ENCODE measurements around the gene MMP20.

MMP20 gene

DNA sequence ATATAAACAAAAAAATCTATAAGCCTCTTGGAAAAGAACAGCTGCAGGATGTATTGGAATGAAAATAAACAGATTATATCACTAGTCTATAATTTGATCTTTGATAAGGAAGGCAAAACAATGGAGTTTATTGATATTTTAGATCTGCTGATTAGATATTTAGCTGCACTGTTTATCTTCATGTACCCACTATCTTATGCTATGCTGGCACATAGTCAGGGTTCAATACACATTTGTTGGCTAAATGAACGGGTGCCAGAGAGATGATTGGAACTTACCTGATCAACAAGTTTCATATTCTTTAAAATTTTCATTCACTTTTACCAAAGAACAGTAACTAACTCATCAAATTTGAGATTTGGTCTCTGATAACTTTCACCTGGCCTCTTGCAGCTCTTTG lies 26.9 kb downstream of the MMP20 start:
- no peaks in the 10 kb centered on the region for H3K4me1 ChIP-seq
- H3K4me3 ChIP-seq: no peak overlapping the region
- H3K9me3 ChIP-seq: no peaks in the 10 kb centered on the region
- no peaks in the 10 kb centered on the region for H3K36me3 ChIP-seq (replicated peaks)
- no peaks in the 10 kb centered on the region for H3K27me3 ChIP-seq (ENCODE audit: low read depth)
- DNase-seq (ENCODE audit: low spot score in 2 of 2): no peak
- in situ Hi-C loops (cut with MboI; ENCODE audit: low sequenced_read_pairs): no loop called here

DNA sequence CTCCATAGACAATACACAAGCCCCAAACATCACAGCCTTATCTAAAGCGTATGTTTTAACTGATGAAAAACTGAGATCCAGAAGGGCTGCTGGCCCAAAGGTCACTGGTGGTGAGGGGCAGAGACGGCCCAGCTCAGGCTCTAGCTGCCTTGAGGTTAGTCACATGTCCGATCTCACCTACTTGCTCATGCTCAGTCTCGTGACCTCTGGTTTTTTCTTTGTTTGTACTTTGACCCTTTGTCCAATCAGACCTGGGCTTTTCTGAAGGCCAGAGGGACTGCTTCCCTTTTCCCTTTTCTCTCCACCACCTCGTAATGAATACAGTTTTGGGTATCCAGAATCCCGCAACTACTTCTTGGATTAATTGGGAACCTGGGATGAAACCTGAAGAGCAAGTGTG lies 28.6 kb downstream of the MMP20 start:
- DNase-seq (ENCODE audit: low spot score in 2 of 2): no peak
- no peak overlapping the region for H3K4me3 ChIP-seq
- H3K27me3 ChIP-seq (ENCODE audit: low read depth): no peaks in the 10 kb centered on the region
- no peaks in the 10 kb centered on the region for H3K36me3 ChIP-seq (replicated peaks)
- in situ Hi-C loops (cut with MboI; ENCODE audit: low sequenced_read_pairs): no loop called here
- no peaks in the 10 kb centered on the region for H3K9me3 ChIP-seq
- H3K4me1 ChIP-seq: no peaks in the 10 kb centered on the region

DNA sequence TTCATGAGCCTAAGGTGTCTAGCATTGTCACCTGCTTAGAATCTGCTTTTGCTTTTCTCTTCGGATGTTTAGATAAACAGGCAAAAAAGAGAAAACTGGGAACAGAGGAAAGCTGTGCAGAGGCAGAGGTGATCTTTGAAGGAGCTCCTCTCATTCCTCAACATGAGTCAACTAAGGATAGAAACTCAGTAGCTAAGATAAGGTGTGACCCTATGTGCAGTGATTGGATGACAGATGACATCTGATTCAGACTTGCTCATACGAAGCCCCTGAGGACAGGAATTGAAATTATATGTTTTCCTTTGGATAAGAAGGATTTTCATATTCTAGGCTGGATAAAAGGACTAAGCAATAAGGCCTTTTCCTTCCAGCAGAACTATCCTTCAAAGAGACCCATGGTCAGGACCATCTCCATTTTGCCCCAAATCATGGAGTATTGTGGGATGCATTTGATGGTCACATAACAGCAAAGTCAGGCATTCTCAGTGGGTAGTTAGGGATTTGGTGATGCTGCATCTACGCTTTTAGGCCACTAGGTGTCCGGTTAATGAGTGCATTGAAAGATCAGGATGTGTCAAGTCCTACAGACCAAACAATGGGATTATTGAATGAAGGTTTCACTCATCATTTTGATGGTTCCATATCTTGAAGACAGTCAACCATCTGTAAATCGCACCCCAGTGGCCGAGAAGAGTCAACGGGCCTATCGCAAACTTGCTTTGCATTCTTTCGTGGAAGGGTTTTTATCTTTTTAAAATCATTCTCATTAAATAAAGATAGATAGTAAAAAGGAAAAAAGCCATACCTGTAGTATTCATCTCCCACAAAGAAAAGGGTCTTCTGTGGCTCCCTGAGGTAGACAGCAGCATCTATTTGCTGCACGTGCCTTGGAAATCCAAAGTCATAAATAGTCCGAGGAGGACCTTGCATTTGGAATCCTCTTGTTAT lies 32.2 kb downstream of the MMP20 start:
- no peaks in the 10 kb centered on the region for H3K4me1 ChIP-seq
- H3K9me3 ChIP-seq: no peaks in the 10 kb centered on the region
- no peaks in the 10 kb centered on the region for H3K27me3 ChIP-seq (ENCODE audit: low read depth)
- in situ Hi-C loops (cut with MboI; ENCODE audit: low sequenced_read_pairs): no loop called here
- DNase-seq (ENCODE audit: low spot score in 2 of 2): peak; percentile 32 to 58
- H3K4me3 ChIP-seq: no peak overlapping the region
- H3K36me3 ChIP-seq (replicated peaks): no peaks in the 10 kb centered on the region

DNA sequence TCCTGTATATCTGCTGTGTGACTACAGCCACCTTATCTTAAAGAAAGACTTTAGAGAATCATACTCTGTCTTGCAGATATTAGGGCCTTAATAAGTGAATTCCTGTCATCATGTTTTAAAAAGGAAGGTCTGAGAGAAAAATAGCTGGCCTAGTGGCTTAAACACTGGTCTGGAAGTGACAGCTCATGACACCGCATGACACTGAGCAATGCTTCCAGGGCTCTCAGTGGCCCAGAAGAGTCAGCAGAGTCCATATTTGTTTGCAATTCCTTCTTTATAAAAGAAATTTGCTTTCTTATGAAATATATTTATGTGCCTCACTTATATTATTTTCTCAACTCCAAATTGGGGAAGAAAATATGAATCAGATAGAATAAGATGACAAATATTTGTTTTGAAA lies 33.0 kb downstream of the MMP20 start:
- H3K27me3 ChIP-seq (ENCODE audit: low read depth): no peaks in the 10 kb centered on the region
- no peaks in the 10 kb centered on the region for H3K4me1 ChIP-seq
- DNase-seq (ENCODE audit: low spot score in 2 of 2): no peak
- in situ Hi-C loops (cut with MboI; ENCODE audit: low sequenced_read_pairs): no loop called here
- H3K36me3 ChIP-seq (replicated peaks): no peaks in the 10 kb centered on the region
- H3K9me3 ChIP-seq: no peaks in the 10 kb centered on the region
- no peak overlapping the region for H3K4me3 ChIP-seq

DNA sequence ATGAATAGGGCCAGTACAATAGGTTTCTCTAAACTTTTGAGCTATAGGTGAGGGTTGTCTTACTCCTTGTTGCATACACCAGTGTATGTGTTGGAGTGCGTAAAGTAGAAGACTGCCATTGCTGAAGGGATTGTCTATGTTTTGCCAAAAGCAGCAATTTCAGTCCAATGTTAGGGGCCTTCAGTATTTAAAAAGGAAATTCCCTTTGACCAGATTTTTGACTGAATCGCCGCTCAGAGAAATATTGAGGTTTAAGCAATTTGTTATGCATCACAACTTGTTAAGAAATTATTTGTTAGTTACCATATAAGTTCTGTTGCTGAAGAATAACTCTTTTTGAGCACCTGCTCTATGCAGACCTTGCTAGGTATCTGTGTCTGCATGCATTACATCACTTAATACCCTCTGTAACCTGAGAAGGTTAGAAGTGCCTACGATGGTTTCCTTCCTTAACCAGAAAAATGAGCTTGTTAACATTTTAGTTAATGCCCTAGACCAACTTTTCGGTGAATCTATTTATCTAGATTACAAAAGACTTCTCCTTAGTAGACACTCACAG lies 33.9 kb downstream of the MMP20 start:
- DNase-seq (ENCODE audit: low spot score in 2 of 2): no peak
- no peaks in the 10 kb centered on the region for H3K27me3 ChIP-seq (ENCODE audit: low read depth)
- H3K4me1 ChIP-seq: no peaks in the 10 kb centered on the region
- H3K36me3 ChIP-seq (replicated peaks): no peaks in the 10 kb centered on the region
- H3K9me3 ChIP-seq: no peaks in the 10 kb centered on the region
- in situ Hi-C loops (cut with MboI; ENCODE audit: low sequenced_read_pairs): no loop called here
- H3K4me3 ChIP-seq: no peak overlapping the region

DNA sequence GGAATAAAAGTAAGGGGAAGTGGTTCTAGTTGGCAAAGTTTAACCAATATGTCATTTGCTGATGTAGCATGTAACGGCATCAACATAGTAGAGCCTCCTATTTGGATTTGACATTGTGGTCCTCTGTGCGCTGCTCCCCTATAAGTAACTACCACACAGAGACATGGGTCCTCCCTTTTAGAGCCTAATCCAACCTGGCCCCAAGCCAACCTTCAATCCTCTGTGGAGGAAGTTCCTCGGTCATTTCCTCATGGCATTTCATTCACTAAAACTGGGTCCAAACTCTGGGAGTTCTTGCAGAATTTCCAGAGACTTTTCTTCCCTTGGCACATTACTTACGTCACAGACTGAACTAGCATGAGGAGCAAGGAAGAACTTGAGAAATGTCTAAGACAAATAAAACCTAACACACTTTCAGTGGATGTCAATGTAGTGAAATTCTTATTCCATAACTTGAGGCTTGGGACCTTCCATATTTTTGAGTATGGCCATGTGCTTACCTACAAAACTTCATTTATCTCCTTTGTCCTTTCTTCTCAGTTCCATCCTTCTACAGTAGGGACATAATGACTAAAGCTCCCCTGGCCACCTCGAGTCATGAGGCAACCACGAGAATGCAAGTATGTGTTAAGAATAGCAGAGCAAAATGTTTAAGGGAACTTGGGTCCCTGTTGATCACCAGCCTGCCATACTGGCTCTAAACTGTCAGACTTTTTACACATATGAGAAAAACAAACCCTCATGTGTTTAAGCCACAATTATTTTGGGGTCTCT lies 34.7 kb downstream of the MMP20 start:
- no peaks in the 10 kb centered on the region for H3K36me3 ChIP-seq (replicated peaks)
- in situ Hi-C loops (cut with MboI; ENCODE audit: low sequenced_read_pairs): no loop called here
- DNase-seq (ENCODE audit: low spot score in 2 of 2): no peak

DNA sequence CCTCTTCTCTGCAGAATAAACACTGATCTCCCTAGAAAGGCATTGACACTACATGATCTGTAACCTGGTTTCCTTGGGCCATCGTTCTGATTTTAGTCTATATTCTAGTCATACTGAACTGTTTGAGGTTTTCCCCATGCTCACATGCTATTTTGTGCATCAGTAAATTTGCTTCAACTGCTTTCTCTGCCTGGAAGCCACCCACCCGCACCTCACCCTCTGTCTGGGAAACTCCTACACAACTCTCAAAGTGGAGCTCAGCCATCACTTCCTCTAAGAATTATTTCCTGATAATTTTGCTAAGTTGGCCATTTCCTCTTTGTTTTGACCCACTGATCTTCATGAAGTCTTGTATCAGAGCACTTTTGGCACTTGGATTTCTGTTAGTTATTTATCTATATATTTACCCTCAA lies 36.1 kb downstream of the MMP20 start:
- H3K27me3 ChIP-seq (ENCODE audit: low read depth): no peaks in the 10 kb centered on the region; the same call in 1 of the 2 replicates
- no peaks in the 10 kb centered on the region for H3K9me3 ChIP-seq
- no peaks in the 10 kb centered on the region for H3K36me3 ChIP-seq (replicated peaks)
- no peak for DNase-seq (ENCODE audit: low spot score in 2 of 2)
- no peaks in the 10 kb centered on the region for H3K4me1 ChIP-seq
- no peak overlapping the region for H3K4me3 ChIP-seq
- in situ Hi-C loops (cut with MboI; ENCODE audit: low sequenced_read_pairs): no loop called here

More for the DNA sequence above, 34.7 kb downstream of the MMP20 start:
- Histone ChIP-seq H3K9me3 (no peaks in the 10 kb centered on the region), H3K4me3 (no peak overlapping the region), H3K4me1 (no peaks in the 10 kb centered on the region), H3K27me3 (ENCODE audit: low read depth) (no peaks in the 10 kb centered on the region)

DNA sequence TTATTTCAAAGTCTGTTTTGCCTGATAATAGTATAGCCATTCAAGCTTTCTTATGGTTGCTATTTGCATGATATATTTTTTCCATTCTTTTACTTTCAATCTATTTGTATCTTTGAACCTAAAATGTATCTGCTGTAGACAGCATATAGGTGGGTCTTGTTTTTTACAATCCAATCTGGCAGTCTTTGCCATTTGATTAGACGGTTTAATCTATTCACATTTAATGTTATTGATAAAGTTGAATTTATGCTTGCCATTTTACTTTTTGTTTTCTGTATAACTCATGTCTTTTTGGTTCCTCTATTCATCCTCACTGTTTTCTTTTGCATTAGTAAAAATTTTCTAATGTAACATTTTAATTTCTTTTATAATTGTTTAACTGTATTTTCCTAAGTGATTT lies 37.4 kb downstream of the MMP20 start:
- in situ Hi-C loops (cut with MboI; ENCODE audit: low sequenced_read_pairs): no loop called here
- Histone ChIP-seq H3K4me1 (no peaks in the 10 kb centered on the region), H3K27me3 (ENCODE audit: low read depth) (no peaks in the 10 kb centered on the region; the same call in 1 of the 2 replicates), H3K4me3 (no peak overlapping the region), H3K36me3 (replicated peaks) (no peaks in the 10 kb centered on the region), H3K9me3 (no peaks in the 10 kb centered on the region)
- no peak for DNase-seq (ENCODE audit: low spot score in 2 of 2)

DNA sequence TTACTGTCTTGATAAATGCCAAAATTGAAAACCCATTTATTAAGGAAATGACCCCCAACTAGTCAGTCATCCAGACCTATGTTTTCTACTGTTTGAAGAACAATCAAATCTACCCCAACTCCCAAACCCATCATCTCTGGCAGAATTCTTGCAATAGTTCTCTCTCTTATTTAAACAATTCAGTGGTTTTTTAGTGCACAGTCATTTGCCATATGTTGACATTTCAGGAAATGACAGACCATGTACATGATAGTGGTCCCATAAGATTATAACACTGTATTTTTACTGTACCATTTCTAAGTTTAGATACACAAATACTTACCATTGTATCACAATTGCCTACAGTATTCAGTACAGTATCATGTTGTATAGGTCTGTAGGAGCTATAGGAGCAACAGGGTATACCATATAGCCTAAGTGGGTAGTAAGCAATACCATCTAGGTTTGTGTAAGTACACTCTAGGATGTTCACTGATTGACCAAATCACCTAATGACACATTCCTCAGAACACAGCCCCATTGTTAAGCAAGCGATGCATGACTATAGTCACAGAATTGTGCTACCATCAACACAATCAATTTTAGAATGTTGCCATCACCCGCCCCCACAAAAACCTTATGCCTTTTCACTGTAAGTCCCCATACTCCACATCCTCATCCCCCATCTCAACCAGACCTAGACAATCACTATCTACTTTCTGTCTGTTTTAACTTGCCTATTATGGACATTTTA lies 41.8 kb downstream of the MMP20 start:
- in situ Hi-C loops (cut with MboI; ENCODE audit: low sequenced_read_pairs): no loop called here
- no peaks in the 10 kb centered on the region for H3K4me1 ChIP-seq

DNA sequence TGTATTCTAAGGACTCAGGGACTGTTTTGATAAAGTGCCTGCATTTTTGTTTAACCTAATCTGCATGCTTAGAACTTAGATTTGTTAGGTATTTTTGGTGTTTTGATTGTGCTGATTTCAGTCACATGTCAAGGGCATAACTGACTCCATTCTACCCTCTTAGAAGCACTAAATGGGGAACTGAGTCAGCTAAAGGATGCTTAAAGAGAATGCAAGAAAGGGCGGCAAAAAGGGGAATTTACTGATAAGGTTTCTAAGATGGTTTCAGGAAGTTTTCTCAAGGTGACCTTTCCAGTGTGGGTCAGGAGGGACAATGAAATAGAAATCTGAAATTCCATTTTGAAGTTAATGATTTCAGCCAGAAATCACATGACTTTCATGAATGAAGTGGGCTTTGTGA lies 43.0 kb downstream of the MMP20 start:
- no peaks in the 10 kb centered on the region for H3K36me3 ChIP-seq (replicated peaks)
- DNase-seq (ENCODE audit: low spot score in 2 of 2): no peak
- H3K27me3 ChIP-seq (ENCODE audit: low read depth): no peaks in the 10 kb centered on the region; the same call in 1 of the 2 replicates
- in situ Hi-C loops (cut with MboI; ENCODE audit: low sequenced_read_pairs): no loop called here
- H3K4me3 ChIP-seq: no peak overlapping the region
- H3K4me1 ChIP-seq: no peaks in the 10 kb centered on the region
- no peaks in the 10 kb centered on the region for H3K9me3 ChIP-seq

More for the DNA sequence above, 41.8 kb downstream of the MMP20 start:
- no peaks in the 10 kb centered on the region for H3K36me3 ChIP-seq (replicated peaks)
- H3K9me3 ChIP-seq: no peaks in the 10 kb centered on the region
- no peak overlapping the region for H3K4me3 ChIP-seq
- DNase-seq (ENCODE audit: low spot score in 2 of 2): no peak
- H3K27me3 ChIP-seq (ENCODE audit: low read depth): no peaks in the 10 kb centered on the region; the same call in 1 of the 2 replicates

DNA sequence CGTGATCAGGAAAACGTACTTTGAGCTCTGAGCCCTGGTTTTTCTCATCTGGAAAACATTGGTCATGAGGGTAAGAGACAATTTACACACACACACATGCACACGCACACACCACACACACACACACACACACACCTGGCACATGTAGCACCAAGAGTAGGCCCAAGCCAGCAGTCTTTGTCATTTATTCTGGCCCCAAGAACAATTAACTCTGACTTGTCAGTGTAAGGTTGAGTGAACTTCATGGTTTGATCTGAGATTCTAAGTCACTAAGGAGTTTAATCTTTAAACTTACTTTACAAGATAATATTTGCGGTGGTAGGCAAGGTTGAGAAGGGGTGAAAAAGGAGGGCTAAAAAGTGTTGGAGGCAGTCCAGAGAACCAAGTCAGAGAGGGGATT lies 44.1 kb downstream of the MMP20 start:
- no peak for DNase-seq (ENCODE audit: low spot score in 2 of 2)
- in situ Hi-C loops (cut with MboI; ENCODE audit: low sequenced_read_pairs): no loop called here
- Histone ChIP-seq H3K4me3 (no peak overlapping the region), H3K4me1 (no peaks in the 10 kb centered on the region), H3K36me3 (replicated peaks) (no peaks in the 10 kb centered on the region), H3K9me3 (no peaks in the 10 kb centered on the region), H3K27me3 (ENCODE audit: low read depth) (no peaks in the 10 kb centered on the region; the same call in 1 of the 2 replicates)

DNA sequence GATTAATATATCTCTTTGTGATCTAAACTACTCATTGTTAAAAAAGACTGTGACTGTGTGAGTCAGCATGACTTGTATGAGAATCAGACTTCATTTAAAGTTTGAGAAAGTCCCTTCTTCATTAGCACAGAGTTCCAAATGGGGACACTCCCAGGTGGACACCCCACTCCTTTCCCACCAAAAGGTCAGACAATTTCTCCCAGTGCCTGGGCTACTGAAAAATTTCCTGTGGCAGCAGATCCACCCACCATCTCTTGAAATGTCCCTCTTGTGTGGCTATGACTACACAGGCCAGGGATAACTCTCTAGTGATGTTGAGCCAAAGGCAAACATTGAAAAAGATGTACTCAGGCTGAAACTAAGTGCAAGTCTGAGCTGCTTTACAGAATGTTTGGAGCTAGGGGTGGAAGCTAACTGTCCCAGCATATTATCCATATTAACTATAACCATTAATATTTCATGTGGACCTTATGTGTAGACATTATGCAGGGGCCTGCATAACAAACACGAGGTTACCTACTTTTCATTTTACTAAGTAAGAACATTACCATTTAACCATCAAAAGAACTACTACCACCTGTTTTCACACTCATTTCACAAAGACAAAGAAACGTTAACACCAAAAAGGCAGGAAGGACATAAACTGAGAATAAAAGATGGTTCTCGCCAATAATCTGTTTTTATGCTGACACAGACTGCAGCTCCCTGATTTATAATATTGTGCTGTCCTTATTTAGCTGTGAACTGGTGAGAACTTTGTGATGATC lies 44.8 kb downstream of the MMP20 start:
- in situ Hi-C loops (cut with MboI; ENCODE audit: low sequenced_read_pairs): no loop called here

DNA sequence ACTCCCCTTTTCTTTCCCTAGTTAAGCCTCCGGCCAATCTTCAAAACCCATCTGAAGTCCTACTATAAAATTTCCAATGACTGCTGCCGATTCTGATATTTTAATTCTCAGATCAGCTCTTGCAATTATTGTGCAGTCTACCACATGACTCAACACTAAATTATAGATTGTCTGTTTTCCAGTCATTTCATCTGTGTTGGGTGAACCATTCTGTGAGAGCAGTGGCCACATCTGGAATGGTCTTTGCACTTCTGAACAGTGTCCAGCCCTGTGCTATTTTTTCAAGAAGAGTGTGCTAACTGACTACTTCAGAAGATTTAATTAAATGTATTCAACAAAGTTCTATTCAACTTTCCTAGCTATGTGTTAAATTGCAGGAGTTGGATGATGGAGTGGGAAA lies 47.4 kb downstream of the MMP20 start:
- Histone ChIP-seq H3K27me3 (ENCODE audit: low read depth) (no peaks in the 10 kb centered on the region), H3K36me3 (replicated peaks) (no peaks in the 10 kb centered on the region), H3K4me1 (no peaks in the 10 kb centered on the region), H3K9me3 (no peaks in the 10 kb centered on the region), H3K4me3 (no peak overlapping the region)
- in situ Hi-C loops (cut with MboI; ENCODE audit: low sequenced_read_pairs): no loop called here
- DNase-seq (ENCODE audit: low spot score in 2 of 2): no peak

More for the DNA sequence above, 44.8 kb downstream of the MMP20 start:
- Histone ChIP-seq H3K4me1 (no peaks in the 10 kb centered on the region), H3K9me3 (no peaks in the 10 kb centered on the region), H3K4me3 (no peak overlapping the region), H3K36me3 (replicated peaks) (no peaks in the 10 kb centered on the region), H3K27me3 (ENCODE audit: low read depth) (no peaks in the 10 kb centered on the region; the same call in 1 of the 2 replicates)
- no peak for DNase-seq (ENCODE audit: low spot score in 2 of 2)

All from HAP-1 (cell line).